ENCODE results near the gene USP13.

DNA sequence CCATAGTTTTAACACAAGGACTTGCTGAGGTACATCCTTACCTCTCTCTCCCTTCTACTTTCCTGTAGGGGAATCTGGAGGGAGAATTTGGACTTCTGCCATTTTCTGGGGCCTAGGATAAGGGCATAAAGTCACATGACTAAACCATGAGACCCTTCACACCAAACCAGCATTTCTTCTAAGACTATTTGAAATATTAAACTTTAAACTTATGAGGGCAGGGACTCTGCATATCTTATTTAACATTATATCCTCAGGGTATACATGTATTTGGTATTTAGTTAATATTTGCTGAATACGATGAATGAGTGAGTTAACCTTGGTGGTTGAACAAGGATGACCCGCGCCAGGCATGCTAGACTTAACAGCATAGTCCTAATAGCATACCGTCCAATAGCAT, 63.4 kb downstream of the USP13 start:
- TF ChIP-seq, protein P1, sequence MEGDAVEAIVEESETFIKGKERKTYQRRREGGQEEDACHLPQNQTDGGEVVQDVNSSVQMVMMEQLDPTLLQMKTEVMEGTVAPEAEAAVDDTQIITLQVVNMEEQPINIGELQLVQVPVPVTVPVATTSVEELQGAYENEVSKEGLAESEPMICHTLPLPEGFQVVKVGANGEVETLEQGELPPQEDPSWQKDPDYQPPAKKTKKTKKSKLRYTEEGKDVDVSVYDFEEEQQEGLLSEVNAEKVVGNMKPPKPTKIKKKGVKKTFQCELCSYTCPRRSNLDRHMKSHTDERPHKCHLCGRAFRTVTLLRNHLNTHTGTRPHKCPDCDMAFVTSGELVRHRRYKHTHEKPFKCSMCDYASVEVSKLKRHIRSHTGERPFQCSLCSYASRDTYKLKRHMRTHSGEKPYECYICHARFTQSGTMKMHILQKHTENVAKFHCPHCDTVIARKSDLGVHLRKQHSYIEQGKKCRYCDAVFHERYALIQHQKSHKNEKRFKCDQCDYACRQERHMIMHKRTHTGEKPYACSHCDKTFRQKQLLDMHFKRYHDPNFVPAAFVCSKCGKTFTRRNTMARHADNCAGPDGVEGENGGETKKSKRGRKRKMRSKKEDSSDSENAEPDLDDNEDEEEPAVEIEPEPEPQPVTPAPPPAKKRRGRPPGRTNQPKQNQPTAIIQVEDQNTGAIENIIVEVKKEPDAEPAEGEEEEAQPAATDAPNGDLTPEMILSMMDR (conservative IDR thresholded peaks at IDR 0.05; ENCODE audit: low read depth in 2 of 2), result no peak
- TF ChIP-seq POLR2AphosphoS5 (IDR thresholded peaks at IDR 0.05; ENCODE audit: low read depth), result no peak
- TF ChIP-seq, protein P2, sequence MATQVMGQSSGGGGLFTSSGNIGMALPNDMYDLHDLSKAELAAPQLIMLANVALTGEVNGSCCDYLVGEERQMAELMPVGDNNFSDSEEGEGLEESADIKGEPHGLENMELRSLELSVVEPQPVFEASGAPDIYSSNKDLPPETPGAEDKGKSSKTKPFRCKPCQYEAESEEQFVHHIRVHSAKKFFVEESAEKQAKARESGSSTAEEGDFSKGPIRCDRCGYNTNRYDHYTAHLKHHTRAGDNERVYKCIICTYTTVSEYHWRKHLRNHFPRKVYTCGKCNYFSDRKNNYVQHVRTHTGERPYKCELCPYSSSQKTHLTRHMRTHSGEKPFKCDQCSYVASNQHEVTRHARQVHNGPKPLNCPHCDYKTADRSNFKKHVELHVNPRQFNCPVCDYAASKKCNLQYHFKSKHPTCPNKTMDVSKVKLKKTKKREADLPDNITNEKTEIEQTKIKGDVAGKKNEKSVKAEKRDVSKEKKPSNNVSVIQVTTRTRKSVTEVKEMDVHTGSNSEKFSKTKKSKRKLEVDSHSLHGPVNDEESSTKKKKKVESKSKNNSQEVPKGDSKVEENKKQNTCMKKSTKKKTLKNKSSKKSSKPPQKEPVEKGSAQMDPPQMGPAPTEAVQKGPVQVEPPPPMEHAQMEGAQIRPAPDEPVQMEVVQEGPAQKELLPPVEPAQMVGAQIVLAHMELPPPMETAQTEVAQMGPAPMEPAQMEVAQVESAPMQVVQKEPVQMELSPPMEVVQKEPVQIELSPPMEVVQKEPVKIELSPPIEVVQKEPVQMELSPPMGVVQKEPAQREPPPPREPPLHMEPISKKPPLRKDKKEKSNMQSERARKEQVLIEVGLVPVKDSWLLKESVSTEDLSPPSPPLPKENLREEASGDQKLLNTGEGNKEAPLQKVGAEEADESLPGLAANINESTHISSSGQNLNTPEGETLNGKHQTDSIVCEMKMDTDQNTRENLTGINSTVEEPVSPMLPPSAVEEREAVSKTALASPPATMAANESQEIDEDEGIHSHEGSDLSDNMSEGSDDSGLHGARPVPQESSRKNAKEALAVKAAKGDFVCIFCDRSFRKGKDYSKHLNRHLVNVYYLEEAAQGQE (IDR thresholded peaks at IDR 0.05; ENCODE audit: unreplicated experiment), result no peak
- TF ChIP-seq EZH2 (IDR thresholded peaks at IDR 0.05; ENCODE audit: low read depth, unreplicated experiment), result no peak
- no peak for TF ChIP-seq CREB1 (CRISPR knock-in tag; IDR thresholded peaks at IDR 0.05; ENCODE audit: low read depth)
- no peak for TF ChIP-seq NANOG (IDR thresholded peaks at IDR 0.05; ENCODE audit: borderline replicate concordance)
- no peak for TF ChIP-seq EZH2phosphoT487 (IDR thresholded peaks at IDR 0.05; ENCODE audit: unreplicated experiment)
- TF ChIP-seq, protein P3, sequence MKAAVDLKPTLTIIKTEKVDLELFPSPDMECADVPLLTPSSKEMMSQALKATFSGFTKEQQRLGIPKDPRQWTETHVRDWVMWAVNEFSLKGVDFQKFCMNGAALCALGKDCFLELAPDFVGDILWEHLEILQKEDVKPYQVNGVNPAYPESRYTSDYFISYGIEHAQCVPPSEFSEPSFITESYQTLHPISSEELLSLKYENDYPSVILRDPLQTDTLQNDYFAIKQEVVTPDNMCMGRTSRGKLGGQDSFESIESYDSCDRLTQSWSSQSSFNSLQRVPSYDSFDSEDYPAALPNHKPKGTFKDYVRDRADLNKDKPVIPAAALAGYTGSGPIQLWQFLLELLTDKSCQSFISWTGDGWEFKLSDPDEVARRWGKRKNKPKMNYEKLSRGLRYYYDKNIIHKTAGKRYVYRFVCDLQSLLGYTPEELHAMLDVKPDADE (IDR thresholded peaks at IDR 0.05), result no peak
- no peak for TF ChIP-seq ZNF114 (CRISPR knock-in tag; IDR thresholded peaks at IDR 0.05)
- no peak for TF ChIP-seq ZNF331 (CRISPR knock-in tag; IDR thresholded peaks at IDR 0.05; ENCODE audit: low read depth)
- no peak for TF ChIP-seq JUNB (IDR thresholded peaks at IDR 0.05; ENCODE audit: unreplicated experiment)
- no peak for TF ChIP-seq STAT1 (IDR thresholded peaks at IDR 0.05; ENCODE audit: unreplicated experiment)
